Epithelial cell of esophagus (primary cell): ENCODE results near the gene HSDL2.

Experiments used
- DNase-seq: peaks from one replicate; pipeline ENCODE4 v3.0.0; 2010; ENCODE audit warnings: low read depth
- H3K4me3 ChIP-seq: 2 replicates; pipeline ENCODE4 v1.5.1; 2011; ENCODE audit warnings: mild to moderate bottlenecking, low read length, control low read depth
- TF ChIP-seq, protein P1 (sequence below): IDR thresholded peaks from 2 replicates; pipeline ENCODE4 v1.5.1; 2011; ENCODE audit warnings: low read depth, mild to moderate bottlenecking, low read length, control low read depth, inconsistent platforms; ENCODE audit not compliant: insufficient read depth; ENCODE audit errors: missing control alignments

Gene HSDL2

DNA sequence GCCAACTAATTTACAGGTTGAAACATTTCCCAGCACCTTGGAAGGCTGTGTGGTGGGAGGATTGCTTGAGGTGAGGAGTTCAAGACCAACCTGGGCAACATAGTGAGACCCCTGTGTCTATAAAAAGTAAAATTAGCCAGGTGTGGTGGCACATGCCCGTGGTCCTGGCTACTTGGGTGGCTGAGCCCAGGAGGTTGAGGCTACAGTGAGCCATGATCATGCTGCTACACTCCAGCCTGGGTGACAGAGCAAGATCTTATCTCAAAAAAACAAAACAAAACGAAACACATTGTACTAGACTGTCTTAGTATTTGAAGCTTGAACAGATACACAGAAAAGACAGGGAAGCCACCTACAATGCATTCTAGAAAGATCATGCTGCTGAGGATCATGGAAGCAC, 2.8 kb upstream of the HSDL2 start:
- TF ChIP-seq, protein P1, sequence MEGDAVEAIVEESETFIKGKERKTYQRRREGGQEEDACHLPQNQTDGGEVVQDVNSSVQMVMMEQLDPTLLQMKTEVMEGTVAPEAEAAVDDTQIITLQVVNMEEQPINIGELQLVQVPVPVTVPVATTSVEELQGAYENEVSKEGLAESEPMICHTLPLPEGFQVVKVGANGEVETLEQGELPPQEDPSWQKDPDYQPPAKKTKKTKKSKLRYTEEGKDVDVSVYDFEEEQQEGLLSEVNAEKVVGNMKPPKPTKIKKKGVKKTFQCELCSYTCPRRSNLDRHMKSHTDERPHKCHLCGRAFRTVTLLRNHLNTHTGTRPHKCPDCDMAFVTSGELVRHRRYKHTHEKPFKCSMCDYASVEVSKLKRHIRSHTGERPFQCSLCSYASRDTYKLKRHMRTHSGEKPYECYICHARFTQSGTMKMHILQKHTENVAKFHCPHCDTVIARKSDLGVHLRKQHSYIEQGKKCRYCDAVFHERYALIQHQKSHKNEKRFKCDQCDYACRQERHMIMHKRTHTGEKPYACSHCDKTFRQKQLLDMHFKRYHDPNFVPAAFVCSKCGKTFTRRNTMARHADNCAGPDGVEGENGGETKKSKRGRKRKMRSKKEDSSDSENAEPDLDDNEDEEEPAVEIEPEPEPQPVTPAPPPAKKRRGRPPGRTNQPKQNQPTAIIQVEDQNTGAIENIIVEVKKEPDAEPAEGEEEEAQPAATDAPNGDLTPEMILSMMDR, result no peak
- no peak for DNase-seq
- no peak overlapping the region for H3K4me3 ChIP-seq

DNA sequence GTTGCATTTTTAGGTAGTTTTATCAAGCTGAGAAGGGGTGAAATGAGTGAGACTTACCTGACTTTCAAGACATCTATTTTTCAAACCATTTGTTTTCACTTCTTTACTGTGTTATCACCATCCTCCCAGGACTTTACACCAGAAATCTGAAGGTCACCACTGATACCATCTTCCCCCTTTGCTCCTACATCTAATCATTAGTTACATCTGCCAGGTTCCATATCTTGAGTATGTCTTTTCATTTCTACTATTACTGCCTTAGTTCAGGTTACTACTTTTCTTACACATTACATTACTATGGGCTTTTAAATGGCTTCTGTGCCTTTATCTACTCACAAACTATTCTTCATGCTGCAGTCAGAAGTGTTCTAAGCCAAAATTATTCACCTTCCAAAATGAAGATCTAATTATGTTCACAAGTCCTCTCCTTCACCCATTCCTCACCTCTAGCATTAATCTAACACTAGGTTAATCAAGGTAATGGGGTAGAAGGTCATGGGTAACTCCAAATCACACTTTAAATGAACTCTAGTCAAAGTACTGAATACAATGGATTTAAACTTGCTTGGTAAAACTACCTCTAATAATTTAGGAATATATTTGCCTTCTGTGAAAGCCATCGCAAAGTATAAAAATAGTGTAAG, 2.1 kb upstream of the HSDL2 start:
- DNase-seq, result no peak
- TF ChIP-seq, protein P1, result no peak
- H3K4me3 ChIP-seq, result peak overlapping the region; percentile 78

DNA sequence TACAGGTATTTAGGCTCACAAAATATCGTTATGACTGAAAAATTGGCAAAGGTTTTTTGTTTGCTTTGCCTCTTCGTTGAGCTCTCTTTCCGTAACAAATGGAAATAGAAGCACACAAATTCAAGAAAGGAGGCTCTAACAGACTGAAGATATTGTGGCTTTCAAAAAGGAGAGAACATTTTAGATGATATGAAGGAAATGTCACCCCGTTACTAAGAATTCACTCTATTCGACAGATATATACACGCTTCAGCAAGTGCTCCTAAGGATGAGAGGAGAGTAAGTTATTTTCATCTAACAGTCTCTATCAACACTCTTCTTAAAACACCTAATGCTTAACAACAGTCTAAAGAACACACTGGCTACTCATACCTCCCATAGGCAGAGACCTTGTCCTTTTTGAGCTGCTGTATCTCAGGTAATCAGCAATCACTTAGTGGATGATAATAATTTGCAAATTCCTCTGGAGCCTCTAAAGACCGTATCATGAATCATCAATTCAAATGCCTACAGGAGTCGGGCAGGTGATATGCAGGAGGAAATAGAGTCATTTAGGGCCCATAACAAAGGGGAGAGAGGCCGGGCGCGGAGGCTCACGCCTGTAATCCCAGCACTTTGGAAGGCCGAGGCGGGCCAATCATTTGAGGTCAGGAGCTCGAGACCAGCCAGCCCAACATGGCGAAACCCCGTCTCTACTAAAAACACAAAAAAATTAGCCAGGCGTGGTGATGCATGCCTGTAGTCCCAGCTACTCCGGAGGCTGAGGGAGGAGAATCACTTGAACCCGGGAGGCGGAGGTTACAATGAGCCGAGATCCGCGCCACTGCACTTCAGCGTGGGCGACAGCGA, 1.4 kb upstream of the HSDL2 start:
- TF ChIP-seq, protein P1, result no peak
- DNase-seq, result peak; percentile 60
- H3K4me3 ChIP-seq, result peak overlapping the region; percentile 78

DNA sequence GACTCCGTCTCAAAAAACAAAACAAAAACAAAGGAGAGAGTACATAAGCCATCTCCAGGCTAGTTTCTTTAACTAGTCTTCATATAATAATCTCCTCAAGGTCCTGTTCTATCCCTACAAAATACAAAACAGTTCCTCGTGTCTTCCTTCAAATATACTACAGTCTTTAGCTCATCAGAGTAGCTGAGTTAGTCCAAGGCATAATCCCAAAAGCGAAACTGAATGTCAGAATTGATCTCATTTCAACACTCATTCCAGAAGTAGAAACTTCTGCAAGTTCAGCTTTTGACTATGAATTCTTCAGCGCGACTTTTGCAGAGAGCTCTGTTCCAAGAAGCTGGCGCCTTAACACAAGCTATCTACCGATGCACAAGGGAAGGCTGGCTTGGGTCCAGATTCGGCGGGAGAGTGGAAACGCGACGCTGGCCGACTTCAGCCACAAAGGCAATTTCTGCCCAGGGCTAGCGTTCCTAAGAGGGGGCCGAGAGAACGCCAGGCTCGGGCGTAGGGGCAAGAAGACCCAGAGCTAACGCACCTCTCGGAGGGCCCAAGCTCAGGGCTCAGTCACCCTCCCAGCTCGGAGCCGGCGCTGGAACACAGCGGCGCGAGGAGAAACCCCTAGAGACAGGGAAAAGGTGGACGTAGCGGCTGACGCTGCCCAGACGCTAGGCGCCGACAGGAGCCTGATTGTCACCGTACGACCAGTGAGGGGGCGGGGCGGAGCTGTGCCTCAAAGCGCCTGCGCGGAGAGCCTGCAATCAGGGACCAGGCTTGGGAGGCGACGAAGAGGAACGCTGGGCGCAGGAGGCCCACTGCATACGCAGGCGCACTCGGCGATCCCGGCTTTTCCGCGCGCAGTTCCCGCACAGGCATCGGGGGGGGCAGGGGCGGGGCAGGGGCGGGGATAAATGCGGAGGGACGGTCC, 469 bp upstream of the HSDL2 start:
- TF ChIP-seq, protein P1, result peak; percentile 14
- DNase-seq, result peak; percentile 99
- H3K4me3 ChIP-seq, result peak overlapping the region; percentile 78

DNA sequence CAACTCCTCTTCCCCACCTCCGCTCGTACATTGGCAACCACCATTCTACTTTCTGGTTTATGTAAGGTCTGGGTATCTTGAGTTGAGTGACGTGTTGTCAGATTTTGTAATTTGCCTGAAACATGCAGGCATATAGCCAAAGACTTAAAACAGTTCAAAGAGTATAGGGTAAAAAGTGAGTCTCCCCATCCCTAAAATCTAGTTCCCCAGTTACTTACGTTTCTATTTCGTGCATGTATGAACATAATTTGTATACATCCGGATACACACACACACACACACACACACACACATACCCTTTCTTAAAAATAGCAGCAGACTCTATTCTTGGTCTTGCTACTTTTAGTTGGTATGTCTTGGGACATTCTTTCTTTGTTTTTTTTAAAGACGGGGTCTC, 915 bp downstream of the HSDL2 start:
- peak overlapping the region; percentile 78 for H3K4me3 ChIP-seq
- TF ChIP-seq, protein P1, result no peak
- peak; percentile 38 for DNase-seq

DNA sequence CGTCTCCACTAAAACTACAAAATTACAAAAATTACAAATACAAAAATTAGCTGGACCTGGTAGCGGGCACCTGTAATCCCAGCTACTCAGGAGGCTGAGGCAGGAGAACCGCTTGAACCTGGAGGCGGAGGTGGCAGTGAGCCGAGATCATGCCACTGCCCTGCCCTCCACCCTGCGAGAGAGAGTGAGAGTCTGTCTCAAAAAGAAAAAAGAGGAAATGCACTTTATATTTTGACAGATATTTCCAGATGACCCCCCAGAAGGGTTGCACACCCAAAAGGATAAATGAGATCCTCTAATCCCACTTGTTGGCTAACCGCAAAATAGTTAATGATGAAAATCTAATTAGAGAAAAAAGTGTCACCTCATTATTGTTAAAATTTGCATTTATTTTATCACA, 2.2 kb downstream of the HSDL2 start:
- no peak overlapping the region for H3K4me3 ChIP-seq
- TF ChIP-seq, protein P1, result no peak
- no peak for DNase-seq
